Endothelial cell of umbilical vein (primary cell): ENCODE measurements around the gene ADCY5. TPM values are rescaled to one million over a fixed set of nuclear protein-coding genes. Genes with fewer than 3 reads are reported as not detected.

Source experiments
- BruUV-seq: library from RNA; stranded (reverse); fragments of 400-500 nt; replicated peaks from 2 replicates; lab custom pipeline; 2021; lab: Mats Ljungman, UMichigan
- CTCF ChIA-PET: fragments of 300-600, 350-600 bp; sonication (Branson Sonifier 250); formaldehyde crosslinking; loops from one replicate; lab custom pipeline; 2021; ENCODE audit warnings: antibody characterized with exemption, inconsistent platforms; lab: Charles Lee
- POLR2A ChIA-PET: fragments of 300-600, 350-600 bp; sonication (Branson Sonifier 250); formaldehyde crosslinking; loops from one replicate; lab custom pipeline; 2021; ENCODE audit warnings: antibody characterized with exemption, inconsistent platforms; lab: Charles Lee
- DNase-seq: peaks from one replicate; pipeline ENCODE4 v3.0.0-alpha.2; 2011; ENCODE audit warnings: low read depth, low spot score
- FAIRE-seq: peaks from 2 replicates; lab custom pipeline; 2011; peaks lifted over from hg19 to GRCh38; lab: Jason Lieb, UNC
- H2AFZ ChIP-seq: 2 replicates; pipeline ENCODE4 v1.6.0; 2012; ENCODE audit warnings: low read depth, low read length, control low read depth, inconsistent platforms
- H3K27ac ChIP-seq: 2 replicates; pipeline ENCODE4 v1.5.1; 2011; ENCODE audit warnings: low read depth, mild to moderate bottlenecking, control low read depth, low read length, moderate library complexity; ENCODE audit not compliant: insufficient read depth
- H3K27me3 ChIP-seq, 2 experiments: 2 replicates each; pipeline versions ENCODE4 v1.6.0 to v1.6.1; 2011; ENCODE audit warnings: low read length in 2 of 2, mixed read lengths in 1 of 2; ENCODE audit not compliant: control insufficient read depth in 2 of 2, insufficient read depth in 2 of 2
- H3K36me3 ChIP-seq, 2 experiments: 2 replicates in 1 of 2; 3 replicates in 1 of 2; pipeline ENCODE4 v1.5.1; 2011; ENCODE audit warnings: low read length in 2 of 2, mild to moderate bottlenecking in 1 of 2, moderate library complexity in 1 of 2; ENCODE audit not compliant: control insufficient read depth in 2 of 2, insufficient read depth in 2 of 2; ENCODE audit errors: extremely low read depth in 1 of 2
- H3K4me1 ChIP-seq: 3 replicates; pipeline ENCODE4 v1.5.1; 2011; ENCODE audit warnings: mild to moderate bottlenecking, low read length; ENCODE audit not compliant: control insufficient read depth, insufficient read depth; ENCODE audit errors: extremely low read depth
- H3K4me2 ChIP-seq: 2 replicates; pipeline ENCODE4 v1.6.1; 2011; ENCODE audit warnings: low read length, control low read depth, mixed read lengths; ENCODE audit not compliant: insufficient read depth
- H3K4me3 ChIP-seq, 3 experiments: fragments of 200-600 bp in 1 of 3; sonication (generic), shearing (Covaris generic) in 1 of 3; replicated peaks in 1 of 3; 2 replicates each; pipeline ENCODE4 v1.5.1; 2011 to 2016; ENCODE audit warnings: control low read depth in 3 of 3, low read length in 3 of 3, mild to moderate bottlenecking in 2 of 3, inconsistent platforms in 1 of 3, low read depth in 1 of 3, moderate library complexity in 1 of 3; ENCODE audit not compliant: insufficient read depth in 1 of 3
- H3K79me2 ChIP-seq: 2 replicates; pipeline ENCODE4 v1.6.0; 2012; ENCODE audit warnings: low read length, inconsistent platforms; ENCODE audit not compliant: control insufficient read depth, insufficient read depth
- H3K9ac ChIP-seq: replicated peaks from 2 replicates; pipeline ENCODE3; 2011; ENCODE audit warnings: low read length, control low read depth; ENCODE audit not compliant: insufficient read depth; ENCODE audit errors: extremely low read depth
- H3K9me1 ChIP-seq: replicated peaks from 3 replicates; pipeline ENCODE4 v1.6.0; 2011; ENCODE audit warnings: mild to moderate bottlenecking, low read length; ENCODE audit not compliant: control insufficient read depth, insufficient read depth; ENCODE audit errors: extremely low read depth
- H3K9me3 ChIP-seq: replicated peaks from 2 replicates; pipeline ENCODE4 v1.5.1; 2012; ENCODE audit warnings: low read length, inconsistent platforms; ENCODE audit not compliant: control insufficient read depth, insufficient read depth
- H4K20me1 ChIP-seq: replicated peaks from 2 replicates; pipeline ENCODE3; 2011; ENCODE audit warnings: mild to moderate bottlenecking, low read length; ENCODE audit not compliant: control insufficient read depth, insufficient read depth; ENCODE audit errors: extremely low read depth
- CTCF ChIP-seq, 2 donors: IDR thresholded peaks; 1 replicate in 1 of 2; 2 replicates in 1 of 2; pipeline ENCODE4 v1.5.1; 2011; ENCODE audit warnings: low read length in 2 of 2, mild to moderate bottlenecking in 2 of 2, moderate library complexity in 2 of 2, control low read depth in 1 of 2, inconsistent platforms in 1 of 2, low read depth in 1 of 2; ENCODE audit not compliant: insufficient read depth in 1 of 2; ENCODE audit errors: extremely low read depth in 1 of 2
- EZH2 ChIP-seq: IDR thresholded peaks from 2 replicates; pipeline ENCODE4 v1.6.1; 2012; ENCODE audit warnings: borderline replicate concordance, low read depth, mild to moderate bottlenecking, moderate library complexity, low read length, inconsistent platforms; ENCODE audit not compliant: severe bottlenecking
- FOS ChIP-seq: IDR thresholded peaks from 2 replicates; pipeline ENCODE4 v1.6.1; 2011; ENCODE audit warnings: mild to moderate bottlenecking, low read length, moderate library complexity, borderline replicate concordance; ENCODE audit not compliant: insufficient read depth
- GATA2 ChIP-seq: IDR thresholded peaks from 2 replicates; pipeline ENCODE4 v1.7.0; 2011; ENCODE audit warnings: low read depth, mild to moderate bottlenecking, moderate library complexity, mixed read lengths, low read length; ENCODE audit not compliant: insufficient read length, insufficient read depth
- JUN ChIP-seq: IDR thresholded peaks from 2 replicates; pipeline ENCODE4 v1.6.1; 2011; ENCODE audit warnings: borderline replicate concordance, low read depth; ENCODE audit not compliant: insufficient read length, insufficient read depth
- MAX ChIP-seq: IDR thresholded peaks from 2 replicates; pipeline ENCODE4 v1.6.1; 2011; ENCODE audit not compliant: insufficient read depth, insufficient read length
- MYC ChIP-seq: IDR thresholded peaks from one replicate; pipeline ENCODE4 v1.6.1; 2011; ENCODE audit warnings: mild to moderate bottlenecking, low read depth, low read length
- POLR2A ChIP-seq: IDR thresholded peaks from 2 replicates; pipeline ENCODE4 v1.6.1; 2012; ENCODE audit warnings: low read depth, mild to moderate bottlenecking, control low read depth, low read length
- POLR2AphosphoS5 ChIP-seq: IDR thresholded peaks from 2 replicates; pipeline ENCODE4 v1.6.1; 2012; ENCODE audit warnings: low read depth, mild to moderate bottlenecking, control low read depth, low read length, moderate library complexity; ENCODE audit not compliant: insufficient read depth
- dilution Hi-C: fragments of 300-500 bp; cut with MboI; formaldehyde crosslinking; loops from one replicate; pipeline ENCODE4 v1.15.0; 2019; ENCODE audit warnings: low sequenced_read_pairs; ENCODE audit not compliant: extremely low pct_ligation_motif_present
- intact Hi-C: fragments of 100-400 bp; cut with micrococcal nuclease; formaldehyde crosslinking; loops from one replicate; pipeline ENCODE4 v1.10.0; 2022
- polyA plus RNA-seq, 4 experiments: library from polyadenylated mRNA; depleted of rRNA in 3 of 4; stranded (reverse) in 3 of 4; unstranded in 1 of 4; fragments of >200 nt; gene quantifications; 2 replicates each; pipeline versions ENCODE4 v1.2.1 to v1.2.3, GENCODE V29; 2011 to 2012; ENCODE audit warnings: missing spikeins in 1 of 4
- total RNA-seq: library from RNA; stranded (reverse); gene quantifications from 2 replicates; pipeline ENCODE4 v1.2.3, GENCODE V29; 2021

Gene ADCY5
- total and polyA plus RNA-seq, 2 donors (not counting 3 experiments of a cell fraction or from before 2014, with no cell fraction given): 0.01 TPM; not detected in 1

GRCh38 chr3:123326531-123326930 is 122.4 kb downstream of the ADCY5 start:
- H3K79me2 ChIP-seq: no peaks in the 10 kb centered on the region
- no peak for DNase-seq
- intact Hi-C loops: no loop called here
- no peak overlapping the region for H3K4me3 ChIP-seq
- no peaks in the 10 kb centered on the region for H3K9me3 ChIP-seq
- POLR2A ChIA-PET: no interaction called here
- FAIRE-seq: no peak
- dilution Hi-C loops: no loop called here
- CTCF ChIA-PET: interaction anchor here (1.0 to 12.7 kb wide), 8 partner anchors 12 to 235 kb away, joined by 3 to 151 read pairs (median 3); no protein-coding TSS in a partner anchor
- no TSS peak for BruUV-seq
- no peaks in the 10 kb centered on the region for H3K36me3 ChIP-seq
- TF ChIP-seq POLR2A: no peak
- no peak for TF ChIP-seq MYC
- TF ChIP-seq MAX: no peak
- TF ChIP-seq CTCF (IDR thresholded peaks at IDR 0.05; ENCODE audit: extremely low read depth in 1 of 2, insufficient read depth in 1 of 2, low read depth in 1 of 2, low read length in 2 of 2): no peak
- no peak for TF ChIP-seq FOS
- TF ChIP-seq JUN: no peak
- TF ChIP-seq EZH2: no peak
- no peak for TF ChIP-seq GATA2
- TF ChIP-seq POLR2AphosphoS5: no peak
- no peak overlapping the region for H3K4me2 ChIP-seq
- H3K9me1 ChIP-seq: no peaks in the 10 kb centered on the region
- H3K27me3 ChIP-seq: no peaks in the 10 kb centered on the region
- H4K20me1 ChIP-seq: no peaks in the 10 kb centered on the region
- no peak overlapping the region for H2AFZ ChIP-seq
- no peak overlapping the region for H3K27ac ChIP-seq
- no peaks in the 10 kb centered on the region for H3K4me1 ChIP-seq
- H3K9ac ChIP-seq: no peak overlapping the region
